GM12878 (cell line): Measurements from ENCODE around the gene LRRC55. TPM values are rescaled to one million over a fixed set of nuclear protein-coding genes. Genes with fewer than 3 reads are reported as not detected.

Experiments
- ATAC-seq: fragments of 200-7000 bp; cut with Tn5 transposase; 3 replicates; pipeline ENCODE4 v1.9.1; 2020; ENCODE audit warnings: mild to moderate bottlenecking, moderate library complexity
- BruUV-seq: library from RNA; stranded (reverse); fragments of 400-500 nt; replicated peaks from 2 replicates; lab custom pipeline; 2021; lab: Mats Ljungman, UMichigan
- CTCF ChIA-PET: fragments of 300-600 bp; sonication (Branson Sonifier 250); formaldehyde crosslinking; extraction: SDS; loops from one replicate; lab custom pipeline; 2021; ENCODE audit warnings: inconsistent platforms; lab: Yijun Ruan, JAX
- POLR2A ChIA-PET: fragments of 350-600 bp; formaldehyde crosslinking; extraction: SDS; loops from one replicate; lab custom pipeline; 2021; ENCODE audit warnings: inconsistent platforms; lab: Charles Lee
- RAD21 ChIA-PET: fragments of 300-600 bp; sonication (Branson Sonifier 250); formaldehyde crosslinking; loops from one replicate; lab custom pipeline; 2023; ENCODE audit warnings: antibody characterized with exemption; ENCODE audit not compliant: unreplicated experiment; lab: Charles Lee
- SMC1A ChIA-PET: fragments of 300-600 bp; sonication (Branson Sonifier 250); formaldehyde crosslinking; loops from one replicate; lab custom pipeline; 2023; ENCODE audit not compliant: unreplicated experiment, uncharacterized antibody; lab: Charles Lee
- DNase-seq: peaks from one replicate; pipeline ENCODE4 v3.0.0-alpha.2; 2011; ENCODE audit warnings: low read depth, low spot score
- FAIRE-seq: peaks from 3 replicates; lab custom pipeline; 2011; peaks lifted over from hg19 to GRCh38; lab: Jason Lieb, UNC
- H2AFZ ChIP-seq: 2 replicates; pipeline ENCODE4 v1.6.0; 2011; ENCODE audit warnings: low read depth, low read length, control low read depth; ENCODE audit not compliant: control insufficient read depth
- H3K27ac ChIP-seq: 2 replicates; pipeline ENCODE4 v1.5.1; 2011; ENCODE audit warnings: control low read depth; ENCODE audit not compliant: control insufficient read depth, insufficient read depth
- H3K27me3 ChIP-seq, 2 experiments: replicated peaks in 1 of 2; 2 replicates each; pipeline versions ENCODE4 v1.6.0 to v1.6.1; 2011; ENCODE audit warnings: low read length in 1 of 2; ENCODE audit not compliant: control insufficient read depth in 2 of 2, insufficient read depth in 2 of 2
- H3K36me3 ChIP-seq, 2 experiments: 2 replicates each; pipeline ENCODE4 v1.5.1; 2011; ENCODE audit warnings: low read length in 1 of 2; ENCODE audit not compliant: control insufficient read depth in 2 of 2, insufficient read depth in 2 of 2
- H3K4me1 ChIP-seq: 2 replicates; pipeline ENCODE4 v1.6.1; 2011; ENCODE audit warnings: mild to moderate bottlenecking, low read length, moderate library complexity, mixed read lengths; ENCODE audit not compliant: control insufficient read depth, insufficient read depth
- H3K4me2 ChIP-seq: 2 replicates; pipeline ENCODE4 v1.6.0; 2011; ENCODE audit warnings: control low read depth; ENCODE audit not compliant: control insufficient read depth, insufficient read depth
- H3K4me3 ChIP-seq: fragments of 200-600 bp; sonication (generic); 2 replicates; pipeline ENCODE4 v1.5.1; 2016
- H3K79me2 ChIP-seq: 2 replicates; pipeline ENCODE4 v1.6.0; 2011; ENCODE audit warnings: low read length; ENCODE audit not compliant: control insufficient read depth, insufficient read depth
- H3K9ac ChIP-seq: 2 replicates; pipeline ENCODE4 v1.8.0; 2011; ENCODE audit warnings: low read length, control low read depth, mixed read lengths; ENCODE audit not compliant: control insufficient read depth, insufficient read depth
- H3K9me3 ChIP-seq: replicated peaks from 3 replicates; pipeline ENCODE4 v1.5.1; 2011; ENCODE audit warnings: mild to moderate bottlenecking, low read length; ENCODE audit not compliant: control insufficient read depth, insufficient read depth
- H4K20me1 ChIP-seq: 2 replicates; pipeline ENCODE4 v1.6.0; 2011; ENCODE audit not compliant: control insufficient read depth, insufficient read depth
- ATF2 ChIP-seq: IDR thresholded peaks from 2 replicates; pipeline ENCODE4 v1.6.1; 2012; ENCODE audit warnings: low read length, inconsistent platforms
- ESRRA ChIP-seq: IDR thresholded peaks from 2 replicates; pipeline ENCODE4 v1.6.1; 2012; ENCODE audit warnings: mild to moderate bottlenecking, low read length, improper control_type of control experiment
- EZH2 ChIP-seq: IDR thresholded peaks from 2 replicates; pipeline ENCODE4 v1.6.1; 2012; ENCODE audit warnings: low read depth, mild to moderate bottlenecking, control low read depth, inconsistent platforms, low read length, borderline replicate concordance; ENCODE audit not compliant: control insufficient read depth
- MXI1 ChIP-seq: fragments of 150-350 bp; IDR thresholded peaks from 2 replicates; pipeline ENCODE4 v1.6.1; 2011; ENCODE audit warnings: low read depth, mild to moderate bottlenecking, inconsistent platforms, low read length, improper control_type of control experiment
- SIX5 ChIP-seq: IDR thresholded peaks from 2 replicates; pipeline ENCODE4 v1.6.1; 2011; ENCODE audit warnings: mild to moderate bottlenecking, low read depth, low read length, moderate library complexity; ENCODE audit not compliant: severe bottlenecking
- WGBS: methylation state at CpG from one replicate; pipeline ENCODE4 v1.1.6; 2016; ENCODE audit warnings: low lambda C conversion rate; ENCODE audit not compliant: insufficient replicate concordance, insufficient coverage; ENCODE audit errors: missing lambda C conversion rate; 5-methylcytosine and 5-hydroxymethylcytosine counted together
- in situ Hi-C: fragments of 300-500 bp; cut with MboI; formaldehyde crosslinking; loops from 9 replicates; pipeline ENCODE4 v1.14.3; 2018; ENCODE audit warnings: mixed read lengths
- intact Hi-C: fragments of 100-400 bp; cut with micrococcal nuclease; formaldehyde crosslinking; loops from one replicate; pipeline ENCODE4 v1.14.2; 2022; ENCODE audit not compliant: unreplicated experiment
- polyA plus RNA-seq, 11 experiments: library from polyadenylated mRNA; depleted of rRNA in 4 of 11; unstranded in 6 of 11; stranded (reverse) in 5 of 11; fragments of >200 nt; fragmentation: Nextera tagmentation in 4 of 11; fragmentation: Illumina TruSeq in 1 of 11; extraction: Ambion mirVana in 4 of 11; extraction: Trizol in 1 of 11; gene quantifications; 1 replicate in 1 of 11; 2 replicates in 10 of 11; pipeline versions ENCODE4 v1.2.1 to v1.2.3, GENCODE V29; 2011 to 2016; ENCODE audit warnings: inconsistent platforms in 2 of 11, missing spikeins in 2 of 11, low read depth in 1 of 11
- total RNA-seq, 4 experiments: library from RNA; depleted of rRNA in 3 of 4; stranded (reverse); fragments of >200 nt in 3 of 4; fragmentation: Illumina TruSeq in 1 of 4; extraction: Trizol in 1 of 4; gene quantifications; 2 replicates each; pipeline versions ENCODE4 v1.2.1 to v1.2.3, GENCODE V29; 2013 to 2021

LRRC55 gene
- total and polyA plus RNA-seq, 10 of the 15 experiments (the other 5 are each of a cell fraction or from before 2014, with no cell fraction given), result 0.01 to 0.04 TPM; not detected in 8

GRCh38 chr11:57231539-57232253 lies 49.9 kb downstream of the LRRC55 start:
- Histone ChIP-seq H3K4me2 (no peak overlapping the region), H3K9ac (no peak overlapping the region), H3K4me3 (no peak overlapping the region), H4K20me1 (no peaks in the 10 kb centered on the region), H3K36me3 (no peaks in the 10 kb centered on the region), H3K4me1 (no peaks in the 10 kb centered on the region), H3K79me2 (no peaks in the 10 kb centered on the region), H3K9me3 (no peaks in the 10 kb centered on the region), H2AFZ (no peak overlapping the region), H3K27me3 (peaks cover 0 to 4% of the 10 kb centered on the region in 2 experiments; a peak in 3 of 4 replicates), H3K27ac (no peak overlapping the region)
- no peak for FAIRE-seq
- SMC1A ChIA-PET, result no interaction called here
- no peak for DNase-seq
- intact Hi-C loops, result no loop called here
- in situ Hi-C loops, result no loop called here
- POLR2A ChIA-PET, result no interaction called here
- ATAC-seq, result no peak
- BruUV-seq, result no TSS peak
- CTCF ChIA-PET, result no interaction called here
- TF ChIP-seq ESRRA, result no peak
- TF ChIP-seq MXI1, result no peak
- no peak for TF ChIP-seq EZH2
- no peak for TF ChIP-seq SIX5
- no peak for TF ChIP-seq ATF2
- RAD21 ChIA-PET, result no interaction called here
- WGBS, result 6% methylated on average over 3 of the region's 3 CpGs
